HEK293 (cell line): Measurements from ENCODE around the gene PPP1R18.

Experiments used
- GLIS2 ChIP-seq: fragments of 450-650 bp; formaldehyde crosslinking; IDR thresholded peaks from 2 replicates; pipeline ENCODE4 v1.5.1; 2016; ENCODE audit warnings: missing biosample characterization, missing genetic modification characterization
- HOXC10 ChIP-seq: sonication (generic); formaldehyde crosslinking; IDR thresholded peaks from 2 replicates; pipeline ENCODE4 v1.8.1; 2023; ENCODE audit warnings: mild to moderate bottlenecking, missing genetic modification reagents
- KLF8 ChIP-seq: fragments of 450-650 bp; formaldehyde crosslinking; IDR thresholded peaks from 2 replicates; pipeline ENCODE4 v1.5.1; 2016; ENCODE audit warnings: missing biosample characterization, missing genetic modification characterization
- SETDB1 ChIP-seq: IDR thresholded peaks from one replicate; pipeline ENCODE4 v1.6.1; 2017; ENCODE audit warnings: mild to moderate bottlenecking, low read length, moderate library complexity, mixed read lengths; ENCODE audit not compliant: insufficient read length
- SP3 ChIP-seq: fragments of 450-650 bp; formaldehyde crosslinking; IDR thresholded peaks from 2 replicates; pipeline ENCODE4 v1.5.1; 2016; ENCODE audit warnings: missing biosample characterization, missing genetic modification characterization
- WT1 ChIP-seq: fragments of 450-650 bp; formaldehyde crosslinking; IDR thresholded peaks from 2 replicates; pipeline ENCODE4 v1.5.1; 2016; ENCODE audit warnings: missing biosample characterization, missing genetic modification characterization
- ZIC2 ChIP-seq: fragments of 450-650 bp; formaldehyde crosslinking; IDR thresholded peaks from 2 replicates; pipeline ENCODE4 v1.5.1; 2016; ENCODE audit warnings: missing biosample characterization, missing genetic modification characterization
- ZNF132 ChIP-seq: fragments of 450-650 bp; formaldehyde crosslinking; IDR thresholded peaks from 2 replicates; pipeline ENCODE4 v1.5.1; 2017; ENCODE audit warnings: missing biosample characterization, missing genetic modification characterization, borderline replicate concordance
- ZNF169 ChIP-seq: fragments of 450-650 bp; formaldehyde crosslinking; IDR thresholded peaks from 2 replicates; pipeline ENCODE4 v1.5.1; 2016; ENCODE audit warnings: missing biosample characterization, missing genetic modification characterization
- ZNF214 ChIP-seq: fragments of 450-650 bp; formaldehyde crosslinking; IDR thresholded peaks from 2 replicates; pipeline ENCODE4 v1.5.1; 2017; ENCODE audit warnings: missing biosample characterization, mild to moderate bottlenecking, missing genetic modification characterization, borderline replicate concordance
- ZNF473 ChIP-seq: fragments of 450-650 bp; formaldehyde crosslinking; IDR thresholded peaks from 2 replicates; pipeline ENCODE4 v1.5.1; 2017; ENCODE audit warnings: missing biosample characterization, missing genetic modification characterization
- ZNF549 ChIP-seq: fragments of 450-650 bp; IDR thresholded peaks from 2 replicates; pipeline ENCODE4 v1.5.1; 2018; ENCODE audit warnings: missing biosample characterization, missing genetic modification characterization, mild to moderate bottlenecking, inconsistent platforms, moderate library complexity
- ZNF558 ChIP-seq: fragments of 450-650 bp; formaldehyde crosslinking; IDR thresholded peaks from 2 replicates; pipeline ENCODE4 v1.5.1; 2016; ENCODE audit warnings: missing biosample characterization, missing genetic modification characterization
- ZNF561 ChIP-seq: fragments of 450-650 bp; IDR thresholded peaks from 2 replicates; pipeline ENCODE4 v1.5.1; 2018; ENCODE audit warnings: missing biosample characterization, missing genetic modification characterization, borderline replicate concordance
- ZNF600 ChIP-seq: fragments of 450-650 bp; formaldehyde crosslinking; IDR thresholded peaks from 2 replicates; pipeline ENCODE4 v1.5.1; 2016; ENCODE audit warnings: missing biosample characterization, missing genetic modification characterization
- ZNF610 ChIP-seq: fragments of 450-650 bp; formaldehyde crosslinking; IDR thresholded peaks from 2 replicates; pipeline ENCODE4 v1.5.1; 2016; ENCODE audit warnings: missing biosample characterization, missing genetic modification characterization, borderline replicate concordance
- ZNF654 ChIP-seq: fragments of 450-650 bp; formaldehyde crosslinking; IDR thresholded peaks from 2 replicates; pipeline ENCODE4 v1.5.1; 2016; ENCODE audit warnings: low read depth, missing biosample characterization, missing genetic modification characterization
- ZNF658 ChIP-seq: fragments of 450-650 bp; formaldehyde crosslinking; IDR thresholded peaks from 2 replicates; pipeline ENCODE4; 2016; ENCODE audit warnings: missing biosample characterization, missing genetic modification characterization
- ZNF660 ChIP-seq: fragments of 450-650 bp; IDR thresholded peaks from 2 replicates; pipeline ENCODE4 v1.5.1; 2018; ENCODE audit warnings: missing biosample characterization, mild to moderate bottlenecking, missing genetic modification characterization
- ZNF76 ChIP-seq: fragments of 450-650 bp; formaldehyde crosslinking; IDR thresholded peaks from 2 replicates; pipeline ENCODE4; 2016; ENCODE audit warnings: low read depth, missing biosample characterization, missing genetic modification characterization, borderline replicate concordance
- ZNF777 ChIP-seq: fragments of 450-650 bp; formaldehyde crosslinking; IDR thresholded peaks from 2 replicates; pipeline ENCODE4 v1.5.1; 2017; ENCODE audit warnings: missing biosample characterization, missing genetic modification characterization, borderline replicate concordance
- ZSCAN23 ChIP-seq: fragments of 450-650 bp; formaldehyde crosslinking; IDR thresholded peaks from 2 replicates; pipeline ENCODE4 v1.5.1; 2016; ENCODE audit warnings: missing biosample characterization, missing genetic modification characterization
- TF ChIP-seq, protein P1 (sequence below): fragments of 450-650 bp; formaldehyde crosslinking; IDR thresholded peaks from 2 replicates; pipeline ENCODE4 v1.5.1; 2016; ENCODE audit warnings: missing biosample characterization, missing genetic modification characterization
- TF ChIP-seq, protein P2 (sequence below): fragments of 450-650 bp; formaldehyde crosslinking; IDR thresholded peaks from 2 replicates; pipeline ENCODE4 v1.5.1; 2016; ENCODE audit warnings: missing biosample characterization, missing genetic modification characterization, borderline replicate concordance
- TF ChIP-seq, protein P3 (sequence below): fragments of 450-650 bp; formaldehyde crosslinking; IDR thresholded peaks from 2 replicates; pipeline ENCODE4 v1.5.1; 2016; ENCODE audit warnings: missing biosample characterization, missing genetic modification characterization, borderline replicate concordance
- TF ChIP-seq, protein P4 (sequence below): fragments of 450-650 bp; formaldehyde crosslinking; IDR thresholded peaks from 2 replicates; pipeline ENCODE4 v1.5.0; 2017; ENCODE audit warnings: missing biosample characterization, missing genetic modification characterization, borderline replicate concordance
- TF ChIP-seq, protein P5 (sequence below): fragments of 450-650 bp; formaldehyde crosslinking; IDR thresholded peaks from 2 replicates; pipeline ENCODE4 v1.5.1; 2017; ENCODE audit warnings: missing biosample characterization, missing genetic modification characterization
- TF ChIP-seq, protein P6 (sequence below): fragments of 450-650 bp; formaldehyde crosslinking; IDR thresholded peaks from 2 replicates; pipeline ENCODE4 v1.5.1; 2016; ENCODE audit warnings: missing biosample characterization, missing genetic modification characterization

Gene PPP1R18

DNA sequence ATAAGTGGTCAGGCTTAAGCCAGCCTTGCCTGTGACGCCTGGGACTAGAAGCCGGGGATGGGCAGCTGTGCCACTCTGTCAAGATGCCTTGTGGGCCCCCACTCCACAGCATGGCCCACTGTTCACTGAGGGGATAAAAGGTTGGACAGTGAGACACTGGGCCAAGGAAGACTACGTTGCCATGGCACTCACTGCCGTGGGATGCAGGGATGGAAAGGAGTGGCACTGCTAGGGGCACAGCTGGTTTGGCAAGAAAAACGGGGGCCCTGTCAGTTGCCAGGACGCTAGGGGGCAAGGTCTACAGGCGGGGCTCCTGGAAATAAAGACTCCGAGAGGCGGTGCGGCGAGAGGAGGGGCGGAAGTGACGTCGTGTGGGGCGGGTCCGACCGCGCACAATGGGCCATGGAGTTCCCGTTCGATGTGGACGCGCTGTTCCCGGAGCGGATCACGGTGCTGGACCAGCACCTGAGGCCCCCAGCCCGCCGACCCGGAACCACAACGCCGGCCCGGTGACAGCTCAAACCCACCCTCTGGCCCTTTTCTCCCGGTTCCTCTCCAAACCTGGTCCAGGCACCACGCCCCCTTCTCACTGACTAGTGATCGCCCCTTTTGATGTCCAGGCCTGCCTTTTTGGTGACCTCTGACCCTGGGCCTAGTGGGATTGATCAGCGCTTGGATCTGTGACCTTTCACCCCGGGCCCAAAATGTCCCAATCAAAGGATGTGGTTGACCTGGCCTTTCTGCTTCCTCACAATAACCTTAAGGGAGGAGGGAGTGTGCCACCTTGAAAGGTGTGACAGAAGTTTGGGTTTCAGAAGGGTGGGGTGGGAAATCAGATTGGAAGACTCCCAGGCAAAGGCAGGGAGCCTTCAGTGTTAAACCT, 59.7 kb downstream of the PPP1R18 start, which contains the start of gene ATAT1 (continued):
- TF ChIP-seq, protein P1, sequence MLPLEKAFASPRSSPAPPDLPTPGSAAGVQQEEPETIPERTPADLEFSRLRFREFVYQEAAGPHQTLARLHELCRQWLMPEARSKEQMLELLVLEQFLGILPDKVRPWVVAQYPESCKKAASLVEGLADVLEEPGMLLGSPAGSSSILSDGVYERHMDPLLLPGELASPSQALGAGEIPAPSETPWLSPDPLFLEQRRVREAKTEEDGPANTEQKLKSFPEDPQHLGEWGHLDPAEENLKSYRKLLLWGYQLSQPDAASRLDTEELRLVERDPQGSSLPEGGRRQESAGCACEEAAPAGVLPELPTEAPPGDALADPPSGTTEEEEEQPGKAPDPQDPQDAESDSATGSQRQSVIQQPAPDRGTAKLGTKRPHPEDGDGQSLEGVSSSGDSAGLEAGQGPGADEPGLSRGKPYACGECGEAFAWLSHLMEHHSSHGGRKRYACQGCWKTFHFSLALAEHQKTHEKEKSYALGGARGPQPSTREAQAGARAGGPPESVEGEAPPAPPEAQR (tag by site-specific recombination): no peak
- no peak for TF ChIP-seq HOXC10 (CRISPR knock-in tag)
- no peak for TF ChIP-seq ZNF658 (tag by site-specific recombination)
- TF ChIP-seq ZNF654 (tag by site-specific recombination): no peak
- TF ChIP-seq ZIC2 (tag by site-specific recombination): peak; percentile 31; the same call in 1 of the 2 replicates
- TF ChIP-seq SETDB1: no peak
- peak; percentile 78 for TF ChIP-seq ZNF600
- no peak for TF ChIP-seq ZNF132 (tag by site-specific recombination)
- TF ChIP-seq, protein P2, sequence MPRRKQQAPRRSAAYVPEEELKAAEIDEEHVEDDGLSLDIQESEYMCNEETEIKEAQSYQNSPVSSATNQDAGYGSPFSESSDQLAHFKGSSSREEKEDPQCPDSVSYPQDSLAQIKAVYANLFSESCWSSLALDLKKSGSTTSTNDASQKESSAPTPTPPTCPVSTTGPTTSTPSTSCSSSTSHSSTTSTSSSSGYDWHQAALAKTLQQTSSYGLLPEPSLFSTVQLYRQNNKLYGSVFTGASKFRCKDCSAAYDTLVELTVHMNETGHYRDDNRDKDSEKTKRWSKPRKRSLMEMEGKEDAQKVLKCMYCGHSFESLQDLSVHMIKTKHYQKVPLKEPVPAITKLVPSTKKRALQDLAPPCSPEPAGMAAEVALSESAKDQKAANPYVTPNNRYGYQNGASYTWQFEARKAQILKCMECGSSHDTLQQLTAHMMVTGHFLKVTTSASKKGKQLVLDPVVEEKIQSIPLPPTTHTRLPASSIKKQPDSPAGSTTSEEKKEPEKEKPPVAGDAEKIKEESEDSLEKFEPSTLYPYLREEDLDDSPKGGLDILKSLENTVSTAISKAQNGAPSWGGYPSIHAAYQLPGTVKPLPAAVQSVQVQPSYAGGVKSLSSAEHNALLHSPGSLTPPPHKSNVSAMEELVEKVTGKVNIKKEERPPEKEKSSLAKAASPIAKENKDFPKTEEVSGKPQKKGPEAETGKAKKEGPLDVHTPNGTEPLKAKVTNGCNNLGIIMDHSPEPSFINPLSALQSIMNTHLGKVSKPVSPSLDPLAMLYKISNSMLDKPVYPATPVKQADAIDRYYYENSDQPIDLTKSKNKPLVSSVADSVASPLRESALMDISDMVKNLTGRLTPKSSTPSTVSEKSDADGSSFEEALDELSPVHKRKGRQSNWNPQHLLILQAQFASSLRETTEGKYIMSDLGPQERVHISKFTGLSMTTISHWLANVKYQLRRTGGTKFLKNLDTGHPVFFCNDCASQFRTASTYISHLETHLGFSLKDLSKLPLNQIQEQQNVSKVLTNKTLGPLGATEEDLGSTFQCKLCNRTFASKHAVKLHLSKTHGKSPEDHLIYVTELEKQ (tag by site-specific recombination): no peak
- no peak for TF ChIP-seq ZNF473
- TF ChIP-seq ZNF660: no peak
- TF ChIP-seq ZNF558: no peak
- TF ChIP-seq, protein P3, sequence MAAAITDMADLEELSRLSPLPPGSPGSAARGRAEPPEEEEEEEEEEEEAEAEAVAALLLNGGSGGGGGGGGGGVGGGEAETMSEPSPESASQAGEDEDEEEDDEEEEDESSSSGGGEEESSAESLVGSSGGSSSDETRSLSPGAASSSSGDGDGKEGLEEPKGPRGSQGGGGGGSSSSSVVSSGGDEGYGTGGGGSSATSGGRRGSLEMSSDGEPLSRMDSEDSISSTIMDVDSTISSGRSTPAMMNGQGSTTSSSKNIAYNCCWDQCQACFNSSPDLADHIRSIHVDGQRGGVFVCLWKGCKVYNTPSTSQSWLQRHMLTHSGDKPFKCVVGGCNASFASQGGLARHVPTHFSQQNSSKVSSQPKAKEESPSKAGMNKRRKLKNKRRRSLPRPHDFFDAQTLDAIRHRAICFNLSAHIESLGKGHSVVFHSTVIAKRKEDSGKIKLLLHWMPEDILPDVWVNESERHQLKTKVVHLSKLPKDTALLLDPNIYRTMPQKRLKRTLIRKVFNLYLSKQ: no peak
- no peak for TF ChIP-seq ZNF549 (tag by site-specific recombination)
- TF ChIP-seq ZSCAN23 (tag by site-specific recombination): no peak
- no peak for TF ChIP-seq ZNF777 (tag by site-specific recombination)
- TF ChIP-seq ZNF561 (tag by site-specific recombination): no peak
- TF ChIP-seq KLF8: peak; percentile 89
- peak; percentile 97 for TF ChIP-seq GLIS2 (tag by site-specific recombination)
- peak; percentile 83 for TF ChIP-seq SP3 (tag by site-specific recombination)
- TF ChIP-seq ZNF169 (tag by site-specific recombination): no peak
- TF ChIP-seq, protein P4, sequence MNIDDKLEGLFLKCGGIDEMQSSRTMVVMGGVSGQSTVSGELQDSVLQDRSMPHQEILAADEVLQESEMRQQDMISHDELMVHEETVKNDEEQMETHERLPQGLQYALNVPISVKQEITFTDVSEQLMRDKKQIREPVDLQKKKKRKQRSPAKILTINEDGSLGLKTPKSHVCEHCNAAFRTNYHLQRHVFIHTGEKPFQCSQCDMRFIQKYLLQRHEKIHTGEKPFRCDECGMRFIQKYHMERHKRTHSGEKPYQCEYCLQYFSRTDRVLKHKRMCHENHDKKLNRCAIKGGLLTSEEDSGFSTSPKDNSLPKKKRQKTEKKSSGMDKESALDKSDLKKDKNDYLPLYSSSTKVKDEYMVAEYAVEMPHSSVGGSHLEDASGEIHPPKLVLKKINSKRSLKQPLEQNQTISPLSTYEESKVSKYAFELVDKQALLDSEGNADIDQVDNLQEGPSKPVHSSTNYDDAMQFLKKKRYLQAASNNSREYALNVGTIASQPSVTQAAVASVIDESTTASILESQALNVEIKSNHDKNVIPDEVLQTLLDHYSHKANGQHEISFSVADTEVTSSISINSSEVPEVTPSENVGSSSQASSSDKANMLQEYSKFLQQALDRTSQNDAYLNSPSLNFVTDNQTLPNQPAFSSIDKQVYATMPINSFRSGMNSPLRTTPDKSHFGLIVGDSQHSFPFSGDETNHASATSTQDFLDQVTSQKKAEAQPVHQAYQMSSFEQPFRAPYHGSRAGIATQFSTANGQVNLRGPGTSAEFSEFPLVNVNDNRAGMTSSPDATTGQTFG: no peak
- TF ChIP-seq, protein P5, sequence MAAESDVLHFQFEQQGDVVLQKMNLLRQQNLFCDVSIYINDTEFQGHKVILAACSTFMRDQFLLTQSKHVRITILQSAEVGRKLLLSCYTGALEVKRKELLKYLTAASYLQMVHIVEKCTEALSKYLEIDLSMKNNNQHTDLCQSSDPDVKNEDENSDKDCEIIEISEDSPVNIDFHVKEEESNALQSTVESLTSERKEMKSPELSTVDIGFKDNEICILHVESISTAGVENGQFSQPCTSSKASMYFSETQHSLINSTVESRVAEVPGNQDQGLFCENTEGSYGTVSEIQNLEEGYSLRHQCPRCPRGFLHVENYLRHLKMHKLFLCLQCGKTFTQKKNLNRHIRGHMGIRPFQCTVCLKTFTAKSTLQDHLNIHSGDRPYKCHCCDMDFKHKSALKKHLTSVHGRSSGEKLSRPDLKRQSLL: no peak
- TF ChIP-seq, protein P6, sequence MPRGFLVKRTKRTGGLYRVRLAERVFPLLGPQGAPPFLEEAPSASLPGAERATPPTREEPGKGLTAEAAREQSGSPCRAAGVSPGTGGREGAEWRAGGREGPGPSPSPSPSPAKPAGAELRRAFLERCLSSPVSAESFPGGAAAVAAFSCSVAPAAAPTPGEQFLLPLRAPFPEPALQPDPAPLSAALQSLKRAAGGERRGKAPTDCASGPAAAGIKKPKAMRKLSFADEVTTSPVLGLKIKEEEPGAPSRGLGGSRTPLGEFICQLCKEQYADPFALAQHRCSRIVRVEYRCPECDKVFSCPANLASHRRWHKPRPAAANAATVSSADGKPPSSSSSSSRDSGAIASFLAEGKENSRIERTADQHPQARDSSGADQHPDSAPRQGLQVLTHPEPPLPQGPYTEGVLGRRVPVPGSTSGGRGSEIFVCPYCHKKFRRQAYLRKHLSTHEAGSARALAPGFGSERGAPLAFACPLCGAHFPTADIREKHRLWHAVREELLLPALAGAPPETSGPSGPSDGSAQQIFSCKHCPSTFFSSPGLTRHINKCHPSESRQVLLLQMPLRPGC (tag by site-specific recombination): no peak
- TF ChIP-seq ZNF610 (tag by site-specific recombination): peak; percentile 72; the same call in 1 of the 2 replicates
- no peak for TF ChIP-seq ZNF214
- no peak for TF ChIP-seq ZNF76 (tag by site-specific recombination)
- peak; percentile 60 for TF ChIP-seq WT1 (tag by site-specific recombination)
